Kidney glomerular epithelial cell (primary cell): ENCODE data around the gene ZPR1.

Source experiments
- DNase-seq: peaks from one replicate; lab custom pipeline; 2025; lab: John Stamatoyannopoulos, UW

ZPR1 gene

GRCh38 chr11:116750070-116750718 lies 37.6 kb downstream of the ZPR1 start:
- DNase-seq: no peak

GRCh38 chr11:116742104-116742503 lies 45.7 kb downstream of the ZPR1 start:
- DNase-seq: peak; percentile 67

- DNase-seq: no peak
Observed at GRCh38 chr11:116740741-116741140, 47.1 kb downstream of the ZPR1 start.

- no peak for DNase-seq
Observed at GRCh38 chr11:116738975-116739374, 48.8 kb downstream of the ZPR1 start.

DNA sequence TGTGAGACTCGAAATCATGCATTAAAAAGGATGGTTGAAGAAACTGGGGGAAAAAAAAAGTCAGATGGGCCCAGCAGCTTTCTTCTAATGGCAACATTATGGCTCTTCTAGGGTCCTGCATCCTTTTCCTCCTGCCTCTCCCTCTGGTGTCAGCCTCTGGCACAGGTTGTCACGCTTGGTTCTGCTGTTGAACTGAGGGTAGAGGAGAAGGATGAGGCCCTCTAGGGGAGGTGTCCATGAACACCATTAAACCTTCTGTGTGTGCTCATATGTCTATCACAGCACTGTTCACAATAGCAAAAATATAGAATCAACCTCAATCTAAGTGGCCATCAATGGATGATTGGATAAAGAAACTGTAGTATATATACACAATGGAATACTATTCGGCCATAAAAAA lies 51.1 kb downstream of the ZPR1 start:
- no peak for DNase-seq

GRCh38 chr11:116733969-116734508 lies 53.8 kb downstream of the ZPR1 start:
- DNase-seq: no peak

DNA sequence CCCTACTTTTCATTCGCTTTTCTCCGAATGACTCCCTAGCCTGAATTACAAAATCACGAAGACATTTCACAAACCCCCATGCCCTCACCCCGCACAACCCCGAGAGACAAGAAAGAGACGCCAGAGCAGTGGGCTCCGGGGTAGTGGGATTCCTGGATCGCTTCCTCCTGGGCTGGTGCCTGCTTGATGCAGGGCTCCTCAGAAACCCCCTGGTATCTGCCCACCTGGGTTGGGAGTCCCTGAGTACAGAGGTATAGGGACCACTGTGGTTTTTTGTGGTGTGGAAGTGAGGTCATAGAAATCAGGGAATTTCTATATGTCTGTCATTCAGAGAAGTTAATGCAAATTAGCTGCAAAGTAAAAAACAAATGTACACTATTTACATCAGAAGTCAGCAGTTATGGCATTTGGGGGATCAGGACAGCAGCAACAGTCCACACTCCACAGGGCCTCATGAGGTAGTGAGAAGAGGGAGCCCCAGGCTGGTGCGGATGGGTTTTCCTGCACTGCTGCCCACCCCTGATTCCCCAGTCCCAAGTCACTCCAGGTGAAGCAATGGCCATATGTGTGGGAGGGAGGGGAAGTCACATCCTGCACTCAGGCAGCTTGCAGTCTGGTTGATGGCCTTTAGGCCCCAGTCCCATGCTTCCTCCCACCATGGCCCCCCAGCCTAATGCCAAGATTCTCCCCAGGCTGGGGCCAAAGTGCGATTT lies 54.6 kb downstream of the ZPR1 start:
- DNase-seq: no peak

DNA sequence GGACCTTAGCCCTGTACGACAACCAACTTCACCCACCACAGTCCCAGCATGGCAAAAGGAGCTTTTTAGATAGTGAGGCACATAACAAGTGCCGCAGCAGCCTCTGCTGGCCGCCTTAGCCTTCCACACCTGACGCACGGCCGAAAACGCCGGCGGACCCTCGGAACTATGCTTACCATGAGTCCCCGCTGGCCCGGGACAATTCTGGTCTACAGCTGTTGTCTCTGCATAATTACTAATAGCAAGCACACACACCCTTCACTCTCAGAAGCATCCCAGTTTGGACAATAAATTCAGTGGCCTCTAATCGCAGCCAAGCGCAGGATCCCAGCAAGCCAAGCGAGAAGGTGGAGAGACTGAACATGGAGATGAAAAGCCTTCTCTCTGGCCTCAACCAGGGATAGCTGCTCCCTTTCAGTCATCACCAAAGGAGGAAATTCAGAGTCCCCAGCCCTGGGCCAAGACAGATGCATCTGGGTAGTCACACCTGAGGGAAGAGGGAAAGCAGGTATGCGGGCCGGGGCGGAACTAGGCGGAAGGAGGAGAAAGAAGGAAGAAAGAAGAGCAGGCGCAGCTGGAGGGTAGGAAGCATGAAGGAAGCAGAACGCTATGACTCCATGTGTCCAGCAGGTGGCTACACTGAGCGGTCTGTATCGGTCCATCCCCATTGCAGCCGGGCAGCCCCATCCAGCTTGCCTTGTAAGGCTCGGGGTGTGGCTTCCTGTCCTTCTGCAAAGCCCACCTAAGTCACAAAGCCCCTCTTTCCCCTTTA lies 55.4 kb downstream of the ZPR1 start:
- peak; percentile 80 for DNase-seq

DNA sequence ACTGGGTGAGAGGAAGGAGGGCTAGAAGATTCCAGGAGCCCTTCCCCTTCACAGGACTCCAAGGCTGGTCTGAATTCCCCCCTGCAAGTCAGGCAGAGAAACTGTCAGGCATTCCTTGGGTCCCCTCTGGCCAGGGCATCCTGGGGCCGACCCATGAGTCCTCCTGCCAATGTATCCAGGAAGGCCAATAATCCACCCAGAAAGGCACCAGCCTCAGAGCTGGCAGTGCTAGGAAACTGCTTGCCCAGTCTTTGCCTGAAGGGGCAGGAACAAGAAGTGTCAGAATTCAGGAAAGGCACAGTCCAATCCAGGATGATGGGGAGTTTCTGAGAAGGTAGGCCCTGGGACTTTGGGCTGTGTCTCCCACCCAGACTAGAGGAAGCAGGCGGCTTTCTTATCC lies 56.0 kb downstream of the ZPR1 start:
- DNase-seq: no peak

GRCh38 chr11:116731097-116731761 lies 56.6 kb downstream of the ZPR1 start:
- DNase-seq: no peak

- DNase-seq: no peak
Observed at GRCh38 chr11:116730601-116731000, 57.2 kb downstream of the ZPR1 start.

DNA sequence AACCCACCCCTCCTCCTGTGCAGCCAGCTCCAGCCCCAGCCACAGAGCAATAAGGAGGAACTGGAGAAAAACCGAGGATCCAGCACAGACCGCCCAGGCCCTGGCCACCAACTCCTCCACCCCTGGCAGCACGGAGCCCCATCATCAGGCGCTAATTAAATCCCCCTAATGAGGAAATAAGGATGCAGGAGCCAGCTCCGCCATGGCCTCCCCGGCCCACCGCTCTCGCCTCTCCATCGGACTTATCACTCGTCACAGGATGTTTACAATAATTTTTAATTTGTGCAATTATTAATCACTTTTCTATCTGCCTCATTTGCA lies 57.6 kb downstream of the ZPR1 start:
- DNase-seq: no peak

GRCh38 chr11:116729501-116730240 lies 58.2 kb downstream of the ZPR1 start:
- DNase-seq: no peak

DNA sequence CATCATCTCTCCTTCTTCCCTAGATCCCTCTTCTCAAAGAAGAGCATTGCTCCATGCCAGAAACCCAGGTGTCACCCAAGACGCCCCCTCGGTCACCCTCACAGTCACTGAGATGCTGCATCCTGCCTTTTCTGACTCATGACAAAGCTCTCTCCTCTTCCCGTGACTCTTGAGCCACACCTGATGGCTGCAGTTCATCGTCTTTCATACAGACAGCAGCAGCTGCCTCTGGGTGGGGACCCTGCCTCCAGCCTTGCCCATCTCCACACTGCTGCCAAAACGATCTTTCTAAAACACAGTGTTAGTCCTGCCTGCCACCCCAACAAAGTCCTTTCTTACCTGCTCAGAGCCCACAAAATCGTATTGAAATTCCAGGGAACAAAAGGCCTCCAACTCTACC lies 59.8 kb downstream of the ZPR1 start:
- no peak for DNase-seq

DNA sequence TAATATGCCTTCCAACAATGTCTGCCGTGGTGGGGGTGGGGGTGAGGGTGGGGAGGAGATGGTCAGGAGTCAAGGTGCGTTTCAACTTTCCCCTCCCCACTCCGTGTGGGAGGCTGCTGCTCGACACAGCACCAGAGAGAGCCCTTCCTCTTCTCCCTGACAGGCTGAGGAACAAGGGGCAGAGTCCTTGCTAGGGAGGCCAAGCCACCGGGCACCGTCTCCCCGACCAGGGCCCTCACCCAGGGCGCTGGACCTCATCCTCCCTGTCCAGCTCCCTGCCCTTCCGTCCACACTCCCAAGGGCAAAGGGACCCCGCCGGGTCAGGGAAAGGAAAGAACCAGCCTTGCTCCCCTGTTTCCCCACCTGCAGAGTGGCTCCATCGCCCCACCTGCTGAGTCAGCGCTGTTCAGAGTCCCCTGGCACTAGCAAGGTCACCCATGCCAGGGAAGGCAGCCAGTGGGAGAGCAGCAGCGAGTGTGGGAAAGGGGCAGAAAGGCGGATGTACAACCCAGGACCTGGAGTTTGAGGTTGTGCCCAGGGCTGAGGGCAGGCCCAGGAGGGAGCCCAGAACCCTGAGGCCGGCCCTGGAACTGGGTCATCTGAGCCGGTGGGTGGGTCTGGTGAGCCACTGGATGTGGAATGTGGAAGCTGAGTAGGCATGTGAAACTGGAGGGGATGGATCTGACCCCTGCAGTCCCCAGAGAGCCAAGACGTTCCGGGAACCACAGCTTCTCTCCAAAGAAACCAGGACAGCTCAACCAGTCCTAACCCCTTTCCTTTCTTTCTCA lies 62.2 kb downstream of the ZPR1 start:
- DNase-seq: no peak

GRCh38 chr11:116724813-116725212 lies 63.0 kb downstream of the ZPR1 start:
- DNase-seq: no peak
